H1 (cell line): ENCODE measurements around the gene SLC7A14. TPM values are rescaled to one million over a fixed set of nuclear protein-coding genes. Genes with fewer than 3 reads are reported as not detected.

Source experiments
- CTCF ChIA-PET: fragments of 300-600 bp; sonication (Branson Sonifier 250); formaldehyde crosslinking; loops from one replicate; lab custom pipeline; 2021; ENCODE audit not compliant: partially characterized antibody; lab: Charles Lee
- POLR2A ChIA-PET: fragments of 300-600 bp; sonication (Branson Sonifier 250); formaldehyde crosslinking; loops from one replicate; lab custom pipeline; 2021; ENCODE audit warnings: inconsistent platforms; ENCODE audit not compliant: partially characterized antibody; lab: Charles Lee
- DNase-seq, 2 experiments: peaks; one replicate each; pipeline versions ENCODE4 v3.0.0 to v3.0.0-alpha.2; 2010 to 2022; ENCODE audit warnings: low spot score in 2 of 2, low read depth in 1 of 2, mixed read lengths in 1 of 2
- FAIRE-seq: peaks from 2 replicates; lab custom pipeline; 2011; peaks lifted over from hg19 to GRCh38; lab: Jason Lieb, UNC
- H2AFZ ChIP-seq: 2 replicates; pipeline ENCODE4 v1.8.1; 2012; ENCODE audit warnings: low read length, inconsistent platforms
- H2AK5ac ChIP-seq: 2 replicates; pipeline ENCODE4 v1.6.1; 2013; ENCODE audit warnings: low read depth, low read length
- H2BK120ac ChIP-seq: replicated peaks from 2 replicates; pipeline ENCODE3; 2013; ENCODE audit warnings: low read depth, low read length, inconsistent platforms
- H2BK12ac ChIP-seq: 2 replicates; pipeline ENCODE4 v1.6.1; 2013; ENCODE audit warnings: low read depth, low read length
- H2BK15ac ChIP-seq: 2 replicates; pipeline ENCODE4 v1.6.1; 2013; ENCODE audit warnings: low read length
- H2BK20ac ChIP-seq: 2 replicates; pipeline ENCODE4 v1.6.1; 2013; ENCODE audit warnings: low read length
- H2BK5ac ChIP-seq: 2 replicates; pipeline ENCODE4 v1.6.1; 2013; ENCODE audit warnings: low read depth, low read length
- H3K14ac ChIP-seq: 2 replicates; pipeline ENCODE4 v1.6.1; 2013; ENCODE audit warnings: inconsistent platforms; ENCODE audit not compliant: insufficient read length
- H3K18ac ChIP-seq: 2 replicates; pipeline ENCODE4 v1.6.1; 2013; ENCODE audit warnings: low read length; ENCODE audit errors: extremely low read depth
- H3K23ac ChIP-seq: 2 replicates; pipeline ENCODE4 v1.6.1; 2013; ENCODE audit warnings: inconsistent platforms; ENCODE audit not compliant: insufficient read length
- H3K23me2 ChIP-seq: 2 replicates; pipeline ENCODE4 v1.6.1; 2013; ENCODE audit warnings: low read depth, low read length
- H3K27ac ChIP-seq: 2 replicates; pipeline ENCODE4 v1.6.1; 2011; ENCODE audit warnings: low read depth, low read length, inconsistent platforms
- H3K27me3 ChIP-seq, 4 experiments: replicated peaks in 1 of 4; 1 replicate in 1 of 4; 2 replicates in 3 of 4; pipeline versions ENCODE4 v1.6.1 to v1.8.1; 2011 to 2013; ENCODE audit warnings: low read length in 3 of 4, mild to moderate bottlenecking in 3 of 4, inconsistent platforms in 2 of 4, mixed read lengths in 2 of 4, moderate library complexity in 1 of 4; ENCODE audit not compliant: control insufficient read depth in 3 of 4, insufficient read depth in 3 of 4; ENCODE audit errors: extremely low read depth in 1 of 4
- H3K36me3 ChIP-seq, 4 experiments: 2 replicates each; pipeline versions ENCODE4 v1.6.1 to v1.8.1; 2011 to 2013; ENCODE audit warnings: mild to moderate bottlenecking in 4 of 4, low read length in 3 of 4, moderate library complexity in 2 of 4, control low read depth in 1 of 4, inconsistent platforms in 1 of 4; ENCODE audit not compliant: insufficient read depth in 4 of 4, control insufficient read depth in 2 of 4
- H3K4ac ChIP-seq: replicated peaks from 2 replicates; pipeline ENCODE3; 2013; ENCODE audit warnings: low read length, low read depth, mixed read lengths, inconsistent platforms; ENCODE audit not compliant: insufficient read length
- H3K4me1 ChIP-seq, 4 experiments: replicated peaks in 1 of 4; 1 replicate in 1 of 4; 2 replicates in 3 of 4; pipeline versions ENCODE4 v1.6.1 to v1.8.1; 2011 to 2013; ENCODE audit warnings: low read length in 3 of 4, inconsistent platforms in 2 of 4, mixed read lengths in 1 of 4; ENCODE audit not compliant: insufficient read depth in 4 of 4, control insufficient read depth in 3 of 4
- H3K4me2 ChIP-seq, 2 experiments: 2 replicates each; pipeline versions ENCODE4 v1.6.1 to v1.8.1; 2011 to 2013; ENCODE audit warnings: low read depth in 2 of 2, low read length in 2 of 2, control low read depth in 1 of 2, inconsistent platforms in 1 of 2, mild to moderate bottlenecking in 1 of 2; ENCODE audit not compliant: insufficient read depth in 1 of 2
- H3K4me3 ChIP-seq, 4 experiments: fragments of 200-600, 300-600 bp in 1 of 4; sonication (generic), shearing (Covaris generic), sonication (Bioruptor Twin) in 1 of 4; 2 replicates each; pipeline versions ENCODE4 v1.5.1 to v1.8.1; 2011 to 2016; ENCODE audit warnings: low read length in 4 of 4, low read depth in 3 of 4, control low read depth in 2 of 4, inconsistent platforms in 2 of 4, mild to moderate bottlenecking in 2 of 4, mixed read lengths in 1 of 4, moderate library complexity in 1 of 4; ENCODE audit not compliant: insufficient read depth in 2 of 4; ENCODE audit errors: extremely low read depth in 1 of 4
- H3K56ac ChIP-seq: replicated peaks from 2 replicates; pipeline ENCODE3; 2013; ENCODE audit warnings: low read depth, mild to moderate bottlenecking, mixed read lengths, low read length, inconsistent platforms; ENCODE audit not compliant: insufficient read length
- H3K79me1 ChIP-seq: 2 replicates; pipeline ENCODE4 v1.6.1; 2013; ENCODE audit warnings: low read depth, low read length, control low read depth
- H3K79me2 ChIP-seq, 2 experiments: 2 replicates each; pipeline versions ENCODE4 v1.6.1 to v1.8.1; 2012 to 2013; ENCODE audit warnings: low read length in 2 of 2, mild to moderate bottlenecking in 2 of 2, inconsistent platforms in 1 of 2; ENCODE audit not compliant: insufficient read depth in 2 of 2, control insufficient read depth in 1 of 2
- H3K9ac ChIP-seq, 4 experiments: replicated peaks in 1 of 4; 1 replicate in 1 of 4; 2 replicates in 3 of 4; pipeline versions ENCODE4 v1.6.1 to v1.8.1; 2011 to 2013; ENCODE audit warnings: low read depth in 3 of 4, low read length in 3 of 4, control low read depth in 2 of 4, mild to moderate bottlenecking in 2 of 4, moderate library complexity in 2 of 4, inconsistent platforms in 1 of 4; ENCODE audit errors: extremely low read depth in 1 of 4
- H3K9me3 ChIP-seq, 2 experiments: 2 replicates each; pipeline versions ENCODE4 v1.6.1 to v1.8.1; 2012 to 2013; ENCODE audit warnings: mild to moderate bottlenecking in 2 of 2, moderate library complexity in 2 of 2, control low read depth in 1 of 2, inconsistent platforms in 1 of 2, low read depth in 1 of 2, low read length in 1 of 2, mixed read lengths in 1 of 2; ENCODE audit not compliant: insufficient read depth in 2 of 2
- H4K20me1 ChIP-seq, 2 experiments: replicated peaks in 1 of 2; 2 replicates each; pipeline versions ENCODE3 to v1.8.1; 2011 to 2013; ENCODE audit warnings: inconsistent platforms in 2 of 2, low read length in 2 of 2, mild to moderate bottlenecking in 1 of 2; ENCODE audit not compliant: insufficient read depth in 2 of 2, control insufficient read depth in 1 of 2
- H4K5ac ChIP-seq: 2 replicates; pipeline ENCODE4 v1.6.1; 2013; ENCODE audit warnings: low read length, low read depth, mixed read lengths, inconsistent platforms; ENCODE audit not compliant: insufficient read length
- H4K8ac ChIP-seq: 2 replicates; pipeline ENCODE4 v1.8.0; 2013; ENCODE audit warnings: mild to moderate bottlenecking, moderate library complexity, low read length, inconsistent platforms; ENCODE audit not compliant: insufficient read depth; ENCODE audit errors: extremely low read depth
- H4K91ac ChIP-seq: replicated peaks from 2 replicates; pipeline ENCODE3; 2013; ENCODE audit warnings: low read length, mixed read lengths, inconsistent platforms; ENCODE audit not compliant: insufficient read length
- ATF2 ChIP-seq: IDR thresholded peaks from 2 replicates; pipeline ENCODE4 v1.6.1; 2012; ENCODE audit warnings: low read length, inconsistent platforms
- PHF8 ChIP-seq: fragments of 200-600 bp; sonication (generic); conservative IDR thresholded peaks from 2 replicates; pipeline ENCODE4 v1.7.1; 2012; ENCODE audit warnings: low read depth, mild to moderate bottlenecking, inconsistent platforms, low read length, moderate library complexity
- RAD21 ChIP-seq, 2 experiments: IDR thresholded peaks in 1 of 2; conservative IDR thresholded peaks in 1 of 2; 2 replicates each; pipeline ENCODE4 v1.6.1; 2011; ENCODE audit warnings: low read depth in 2 of 2, low read length in 2 of 2, improper control_type of control experiment in 1 of 2, inconsistent platforms in 1 of 2, mild to moderate bottlenecking in 1 of 2, moderate library complexity in 1 of 2
- WGBS, 2 experiments: shearing (Covaris generic) in 1 of 2; methylation state at CpG; one replicate each; pipeline versions ENCODE4 v1.1.6 to v1.1.7; 2013 to 2015; ENCODE audit warnings: low lambda C conversion rate in 2 of 2, mixed read lengths in 2 of 2, inconsistent platforms in 1 of 2, low coverage in 1 of 2, missing lambda C conversion rate in 1 of 2; ENCODE audit not compliant: insufficient replicate concordance in 2 of 2, insufficient coverage in 1 of 2, insufficient read length in 1 of 2; ENCODE audit errors: extremely low coverage in 1 of 2, missing lambda C conversion rate in 1 of 2; 5-methylcytosine and 5-hydroxymethylcytosine counted together
- polyA plus RNA-seq, 7 experiments: library from polyadenylated mRNA; depleted of rRNA in 3 of 7; stranded (reverse) in 5 of 7; unstranded in 2 of 7; fragments of >200 nt in 5 of 7; fragments of 200-250 nt in 2 of 7; gene quantifications; 1 replicate in 5 of 7; 2 replicates in 1 of 7; 4 replicates in 1 of 7; pipeline versions ENCODE4 v1.2.1 to v1.2.3, GENCODE V29; 2011 to 2013; ENCODE audit warnings: missing spikeins in 2 of 7, mixed read lengths in 2 of 7
- total RNA-seq: library from RNA; stranded (reverse); fragmentation: NEBNext Ultra II Directional; extraction: Animal tissue kit (Norgen Biotek cat#: 25700); gene quantifications from 2 replicates; pipeline ENCODE4 v1.2.1, GENCODE V29; 2021
- TF ChIP-seq, protein P1 (sequence below), 3 experiments: IDR thresholded peaks; 1 replicate in 2 of 3; 2 replicates in 1 of 3; pipeline versions ENCODE4 v1.5.1 to v1.6.1; 2011; ENCODE audit warnings: low read length in 3 of 3, mild to moderate bottlenecking in 3 of 3, inconsistent platforms in 2 of 3, low read depth in 1 of 3, moderate library complexity in 1 of 3; ENCODE audit not compliant: insufficient read depth in 1 of 3; ENCODE audit errors: control extremely low read depth in 1 of 3

SLC7A14 gene
- total and polyA plus RNA-seq, 2 of the 8 experiments (the other 6 are each of a cell fraction or from before 2014, with no cell fraction given) = 0.21 to 0.95 TPM

GRCh38 chr3:170414202-170414663, 171.6 kb downstream of the SLC7A14 start:
- no peaks in the 10 kb centered on the region for H3K36me3 ChIP-seq
- H3K14ac ChIP-seq = no peak overlapping the region
- H3K23ac ChIP-seq = no peak overlapping the region
- no peaks in the 10 kb centered on the region for H3K79me2 ChIP-seq
- H3K18ac ChIP-seq = no peak overlapping the region
- H4K8ac ChIP-seq = no peak overlapping the region
- H3K4me1 ChIP-seq = peaks cover 0 to 5% (median 4%) of the 10 kb centered on the region in 4 experiments; a peak in 6 of 7 replicates
- no peak overlapping the region for H2AK5ac ChIP-seq
- no peak overlapping the region for H2AFZ ChIP-seq
- 44% methylated on average over 5 of the region's 5 CpGs; no CpG with 5 or more reads in 1 of the 2 experiments for WGBS, 2 experiments
- peaks cover 5 to 18% (median 16%) of the 10 kb centered on the region in 4 experiments for H3K27me3 ChIP-seq
- peaks cover 5% of the 10 kb centered on the region; the same call in 1 of the 2 replicates for H3K23me2 ChIP-seq
- H2BK15ac ChIP-seq = no peak overlapping the region
- CTCF ChIA-PET = interaction anchor here (0.6 to 10.6 kb wide), 85 partner anchors 8 to 1014 kb away, joined by 3 to 273 read pairs (median 5); partner anchors contain the start of genes SKIL and SLC7A14
- no peak overlapping the region for H3K27ac ChIP-seq
- no peak overlapping the region for H4K5ac ChIP-seq
- peaks cover 0 to 3% of the 10 kb centered on the region in 2 experiments for H4K20me1 ChIP-seq
- DNase-seq (no peak), FAIRE-seq (peak; percentile 74)
- no peaks in the 10 kb centered on the region for H3K79me1 ChIP-seq
- POLR2A ChIA-PET = interaction anchor here (0.6 to 1.1 kb wide), 3 partner anchors 19 to 455 kb away, joined by 3 read pairs; no protein-coding TSS in a partner anchor
- H2BK120ac ChIP-seq = no peak overlapping the region
- H4K91ac ChIP-seq = no peak overlapping the region
- H2BK12ac ChIP-seq = no peak overlapping the region
- H3K4me3 ChIP-seq = no peak overlapping the region
- no peak overlapping the region for H3K9ac ChIP-seq
- no peaks in the 10 kb centered on the region for H3K9me3 ChIP-seq
- H3K4me2 ChIP-seq = no peak overlapping the region
- no peak overlapping the region for H3K4ac ChIP-seq
- no peak for TF ChIP-seq ATF2
- TF ChIP-seq, protein P1, sequence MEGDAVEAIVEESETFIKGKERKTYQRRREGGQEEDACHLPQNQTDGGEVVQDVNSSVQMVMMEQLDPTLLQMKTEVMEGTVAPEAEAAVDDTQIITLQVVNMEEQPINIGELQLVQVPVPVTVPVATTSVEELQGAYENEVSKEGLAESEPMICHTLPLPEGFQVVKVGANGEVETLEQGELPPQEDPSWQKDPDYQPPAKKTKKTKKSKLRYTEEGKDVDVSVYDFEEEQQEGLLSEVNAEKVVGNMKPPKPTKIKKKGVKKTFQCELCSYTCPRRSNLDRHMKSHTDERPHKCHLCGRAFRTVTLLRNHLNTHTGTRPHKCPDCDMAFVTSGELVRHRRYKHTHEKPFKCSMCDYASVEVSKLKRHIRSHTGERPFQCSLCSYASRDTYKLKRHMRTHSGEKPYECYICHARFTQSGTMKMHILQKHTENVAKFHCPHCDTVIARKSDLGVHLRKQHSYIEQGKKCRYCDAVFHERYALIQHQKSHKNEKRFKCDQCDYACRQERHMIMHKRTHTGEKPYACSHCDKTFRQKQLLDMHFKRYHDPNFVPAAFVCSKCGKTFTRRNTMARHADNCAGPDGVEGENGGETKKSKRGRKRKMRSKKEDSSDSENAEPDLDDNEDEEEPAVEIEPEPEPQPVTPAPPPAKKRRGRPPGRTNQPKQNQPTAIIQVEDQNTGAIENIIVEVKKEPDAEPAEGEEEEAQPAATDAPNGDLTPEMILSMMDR (IDR thresholded peaks at IDR 0.05; ENCODE audit: control extremely low read depth in 1 of 3, insufficient read depth in 1 of 3, low read depth in 1 of 3, low read length in 3 of 3) = peak; percentile 39 to 95 (median 94)
- no peak for TF ChIP-seq PHF8
- peak; percentile 98 to 99 for TF ChIP-seq RAD21 (IDR thresholded peaks at IDR 0.05 in 1 of 2, conservative IDR thresholded peaks at IDR 0.05 in 1 of 2; ENCODE audit: low read depth in 2 of 2, low read length in 2 of 2)
- no peak overlapping the region for H3K56ac ChIP-seq
- no peak overlapping the region for H2BK5ac ChIP-seq
- H2BK20ac ChIP-seq = no peak overlapping the region
